Endothelial cell of hepatic sinusoid (primary cell): ENCODE data around the gene CSF1R.

Source experiments
- in situ Hi-C: cut with HindIII; loops from 2 replicates; pipeline ENCODE4 v1.10.0; 2017; ENCODE audit warnings: low sequenced_read_pairs

CSF1R gene

GRCh38 chr5:150120617-150121447 lies 34.5 kb upstream of the CSF1R start:
- in situ Hi-C loops = no loop called here

GRCh38 chr5:150120062-150120441 lies 33.7 kb upstream of the CSF1R start:
- in situ Hi-C loops = no loop called here

GRCh38 chr5:150119421-150120061 lies 33.2 kb upstream of the CSF1R start:
- in situ Hi-C loops = no loop called here

GRCh38 chr5:150118561-150119229 lies 32.3 kb upstream of the CSF1R start:
- in situ Hi-C loops = no loop called here

- in situ Hi-C loops = no loop called here
These were observed 31.7 kb upstream of the CSF1R start for GRCh38 chr5:150117945-150118560.

- in situ Hi-C loops = no loop called here
These were observed 30.5 kb upstream of the CSF1R start for GRCh38 chr5:150116667-150117400.

GRCh38 chr5:150114773-150115408 lies 28.5 kb upstream of the CSF1R start:
- in situ Hi-C loops = no loop called here

- in situ Hi-C loops = no loop called here
These were observed 27.8 kb upstream of the CSF1R start for GRCh38 chr5:150114102-150114641.

- in situ Hi-C loops = no loop called here
These were observed 26.8 kb upstream of the CSF1R start for GRCh38 chr5:150113047-150113744.

- in situ Hi-C loops = no loop called here
These were observed 26.1 kb upstream of the CSF1R start for GRCh38 chr5:150112201-150113046.

- in situ Hi-C loops = no loop called here
These were observed 24.8 kb upstream of the CSF1R start for GRCh38 chr5:150111122-150111521.

- in situ Hi-C loops = loop anchor here (5.0 kb wide), 3 partner anchors 48 to 88 kb away; no protein-coding TSS in a partner anchor
These were observed 23.6 kb upstream of the CSF1R start for GRCh38 chr5:150109921-150110320.

- in situ Hi-C loops = loop anchor here (5.0 kb wide), 3 partner anchors 47 to 87 kb away; no protein-coding TSS in a partner anchor
These were observed 22.6 kb upstream of the CSF1R start for GRCh38 chr5:150108711-150109514.

- in situ Hi-C loops = loop anchor here (5.0 kb wide), 3 partner anchors 46 to 86 kb away; no protein-coding TSS in a partner anchor
These were observed 21.6 kb upstream of the CSF1R start for GRCh38 chr5:150107909-150108447.

- in situ Hi-C loops = loop anchor here (5.0 kb wide), 3 partner anchors 45 to 85 kb away; no protein-coding TSS in a partner anchor
These were observed 20.5 kb upstream of the CSF1R start for GRCh38 chr5:150106674-150107426.

GRCh38 chr5:150105928-150106615 lies 19.7 kb upstream of the CSF1R start:
- in situ Hi-C loops = loop anchor here (5.0 kb wide), 3 partner anchors 44 to 84 kb away; no protein-coding TSS in a partner anchor
